Measurements from ENCODE around the gene LRRC8A. TPM values are rescaled to one million over a fixed set of nuclear protein-coding genes. Genes with fewer than 3 reads are reported as not detected.
"Not testable (repeated sequence)": the region's sequence is repeated elsewhere in the genome, so short reads cannot be mapped to it uniquely, and the experiment has no call there.

Gene LRRC8A
- total RNA-seq, 1 donor from 2014 or later = 45.5 TPM

- intact Hi-C loops (cut with DNase I) = loop anchor here (10.0 kb wide), 1 partner anchor 61 kb away; the partner anchor contains the start of gene PHYHD1
- ATAC-seq = peak; percentile 89 to 92
- TF ChIP-seq CTCF (IDR thresholded peaks at IDR 0.05) = peak; percentile 99
- Histone ChIP-seq H3K36me3 (no peaks in the 10 kb centered on the region), H3K4me1 (peaks cover 12% of the 10 kb centered on the region), H3K27ac (peak overlapping the region; percentile 48), H3K9me3 (no peaks in the 10 kb centered on the region), H3K27me3 (ENCODE audit: low read depth) (no peaks in the 10 kb centered on the region), H3K4me3 (no peak overlapping the region)
- DNase-seq = peak; percentile 87
Measured at GRCh38 chr9:128863647-128864046, 18.3 kb upstream of the LRRC8A start.

- Histone ChIP-seq H3K36me3 (no peaks in the 10 kb centered on the region), H3K27me3 (ENCODE audit: low read depth) (no peaks in the 10 kb centered on the region), H3K4me1 (no peaks in the 10 kb centered on the region), H3K9me3 (no peaks in the 10 kb centered on the region), H3K27ac (no peak overlapping the region), H3K4me3 (no peak overlapping the region)
- ATAC-seq (no peak), DNase-seq (no peak)
- TF ChIP-seq CTCF (IDR thresholded peaks at IDR 0.05) = no peak
- intact Hi-C loops (cut with DNase I) = no loop called here
Measured at GRCh38 chr9:128870128-128870940, 11.6 kb upstream of the LRRC8A start.

- ATAC-seq; H3K9me3 ChIP-seq; H3K4me3 ChIP-seq; H3K27ac ChIP-seq; H3K27me3 ChIP-seq (ENCODE audit: low read depth); intact Hi-C loops (cut with DNase I); H3K4me1 ChIP-seq; H3K36me3 ChIP-seq: not testable (repeated sequence)
- peak; percentile 20 for DNase-seq
Measured at GRCh38 chr9:128870941-128871265, 11.0 kb upstream of the LRRC8A start.

GRCh38 chr9:128877852-128878251 is 4.1 kb upstream of the LRRC8A start:
- DNase-seq = no peak
- no peak for TF ChIP-seq CTCF (IDR thresholded peaks at IDR 0.05)

GRCh38 chr9:128882677-128883603 is 1.0 kb downstream of the LRRC8A start:
- Histone ChIP-seq H3K4me1 (peaks cover 55% of the 10 kb centered on the region), H3K36me3 (peaks cover 20% of the 10 kb centered on the region), H3K27me3 (ENCODE audit: low read depth) (no peaks in the 10 kb centered on the region), H3K27ac (peak overlapping the region; percentile 97), H3K4me3 (peak overlapping the region; percentile 96), H3K9me3 (no peaks in the 10 kb centered on the region)
- TF ChIP-seq CTCF (IDR thresholded peaks at IDR 0.05) = no peak
- ATAC-seq (peak; percentile 6 to 7), DNase-seq (no peak)
- intact Hi-C loops (cut with DNase I) = no loop called here

More at GRCh38 chr9:128877852-128878251, 4.1 kb upstream of the LRRC8A start:
- H3K9me3 ChIP-seq = no peaks in the 10 kb centered on the region
- no peak for ATAC-seq
- H3K4me1 ChIP-seq = peaks cover 9% of the 10 kb centered on the region
- no peak overlapping the region for H3K4me3 ChIP-seq
- H3K27me3 ChIP-seq (ENCODE audit: low read depth) = no peaks in the 10 kb centered on the region
- no peak overlapping the region for H3K27ac ChIP-seq
- H3K36me3 ChIP-seq = no peaks in the 10 kb centered on the region
- intact Hi-C loops (cut with DNase I) = no loop called here

All from lower lobe of right lung (tissue), 2 donors.